NCI-H82 treated with DMSO at 0.1 percent for 48 hours (cell line): ENCODE data around the gene NEXN.
"Not testable (repeated sequence)": the region's sequence is repeated elsewhere in the genome, so short reads cannot be mapped to it uniquely, and the experiment has no call there.

ENCODE experiments used
- DNase-seq: peaks from one replicate; lab custom pipeline; 2025; ENCODE audit not compliant: unreplicated experiment; lab: John Stamatoyannopoulos, UW

The NEXN gene

GRCh38 chr1:77905603-77906002 lies 17.2 kb downstream of the NEXN start:
- DNase-seq = no peak

GRCh38 chr1:77906019-77906545 lies 17.7 kb downstream of the NEXN start:
- no peak for DNase-seq

GRCh38 chr1:77906624-77907023 lies 18.2 kb downstream of the NEXN start:
- DNase-seq = no peak

GRCh38 chr1:77910116-77910515 lies 21.7 kb downstream of the NEXN start:
- no peak for DNase-seq

- DNase-seq = not testable (repeated sequence)
These were observed 30.5 kb downstream of the NEXN start for GRCh38 chr1:77918918-77919317.

- no peak for DNase-seq
These were observed 37.1 kb downstream of the NEXN start for GRCh38 chr1:77925518-77925917.

- no peak for DNase-seq
These were observed 37.5 kb downstream of the NEXN start for GRCh38 chr1:77925956-77926355.

- DNase-seq = no peak
These were observed 38.3 kb downstream of the NEXN start for GRCh38 chr1:77926561-77927357.

- DNase-seq = no peak
These were observed 39.0 kb downstream of the NEXN start for GRCh38 chr1:77927414-77927813.

GRCh38 chr1:77929806-77930205 lies 41.4 kb downstream of the NEXN start:
- DNase-seq = no peak

GRCh38 chr1:77938651-77939050 lies 50.2 kb downstream of the NEXN start:
- no peak for DNase-seq

- no peak for DNase-seq
These were observed 52.6 kb downstream of the NEXN start for GRCh38 chr1:77940921-77941570.

- DNase-seq = no peak
These were observed 54.1 kb downstream of the NEXN start for GRCh38 chr1:77942400-77943140.

- DNase-seq = no peak
These were observed 56.9 kb downstream of the NEXN start for GRCh38 chr1:77945345-77945744.

GRCh38 chr1:77948841-77949424 lies 60.5 kb downstream of the NEXN start:
- no peak for DNase-seq

- DNase-seq = no peak
These were observed 62.4 kb downstream of the NEXN start for GRCh38 chr1:77950873-77951272.

GRCh38 chr1:77951328-77951727 lies 62.9 kb downstream of the NEXN start:
- no peak for DNase-seq

- DNase-seq = no peak
These were observed 65.5 kb downstream of the NEXN start for GRCh38 chr1:77953907-77954306.

- DNase-seq = no peak
These were observed 66.1 kb downstream of the NEXN start for GRCh38 chr1:77954521-77954920.

GRCh38 chr1:77955709-77956108 lies 67.3 kb downstream of the NEXN start:
- no peak for DNase-seq

- DNase-seq = no peak
These were observed 68.0 kb downstream of the NEXN start for GRCh38 chr1:77956464-77956863.
